PC-9 (cell line): ENCODE data around the gene WDR83. TPM values are rescaled to one million over a fixed set of nuclear protein-coding genes. Genes with fewer than 3 reads are reported as not detected.
A peak's percentile ranks its signal among the peaks of the same experiment; 100 is the strongest.
"Not testable (repeated sequence)": the region's sequence is repeated elsewhere in the genome, so short reads cannot be mapped to it uniquely, and the experiment has no call there.

Source experiments
- Bru-seq: library from RNA; stranded (reverse); fragments of 400-500 nt; gene quantifications from one replicate; lab custom pipeline; 2021; lab: Mats Ljungman, UMichigan
- BruChase-seq, 2 experiments: library from RNA; stranded (reverse); fragments of 400-500 nt; gene quantifications; one replicate each; lab custom pipeline; 2021; lab: Mats Ljungman, UMichigan
- BruUV-seq: library from RNA; stranded (reverse); fragments of 400-500 nt; replicated peaks from 2 replicates; lab custom pipeline; 2021; lab: Mats Ljungman, UMichigan
- CTCF ChIA-PET: fragments of 300-600 bp; sonication (Branson Sonifier 250); formaldehyde crosslinking; loops from one replicate; lab custom pipeline; 2022; ENCODE audit warnings: antibody characterized with exemption; lab: Charles Lee
- POLR2A ChIA-PET: fragments of 300-600 bp; sonication (Branson Sonifier 250); formaldehyde crosslinking; loops from one replicate; lab custom pipeline; 2022; ENCODE audit warnings: antibody characterized with exemption; ENCODE audit not compliant: unreplicated experiment; lab: Charles Lee
- DNase-seq, 2 experiments: peaks; one replicate each; pipeline versions ENCODE4 v3.0.0 to v3.0.0-alpha.2; 2015 to 2022; ENCODE audit warnings: mixed read lengths in 1 of 2
- H2AFZ ChIP-seq: fragments of 200-600 bp; sonication (generic); 2 replicates; pipeline ENCODE4 v1.8.1; 2017; ENCODE audit warnings: antibody characterized with exemption
- H3F3A ChIP-seq: fragments of 200-600 bp; sonication (generic); 2 replicates; pipeline ENCODE4 v1.8.1; 2017; ENCODE audit warnings: antibody characterized with exemption, mild to moderate bottlenecking, low read depth; ENCODE audit not compliant: insufficient read depth
- H3K27ac ChIP-seq: fragments of 200-600 bp; sonication (generic); 2 replicates; pipeline ENCODE4 v1.6.1; 2016; ENCODE audit warnings: mixed run types
- H3K27me3 ChIP-seq: fragments of 200-600 bp; sonication (generic); 2 replicates; pipeline ENCODE4 v1.6.1; 2016; ENCODE audit warnings: low read depth, mixed run types; ENCODE audit not compliant: insufficient read depth
- H3K36me3 ChIP-seq: fragments of 200-600 bp; sonication (generic); 2 replicates; pipeline ENCODE4 v1.6.1; 2016; ENCODE audit warnings: low read depth, mixed run types
- H3K4me1 ChIP-seq: fragments of 200-600 bp; sonication (generic); replicated peaks from 2 replicates; pipeline ENCODE4 v1.6.1; 2016; ENCODE audit warnings: mixed run types; ENCODE audit not compliant: insufficient read depth
- H3K4me2 ChIP-seq: fragments of 200-600 bp; sonication (generic); 2 replicates; pipeline ENCODE4 v1.6.1; 2017; ENCODE audit warnings: mixed run types
- H3K4me3 ChIP-seq: fragments of 200-600 bp; sonication (generic); 2 replicates; pipeline ENCODE4 v1.6.1; 2016; ENCODE audit warnings: mixed run types
- H3K79me2 ChIP-seq: fragments of 200-600 bp; sonication (generic); 2 replicates; pipeline ENCODE4 v1.6.1; 2017; ENCODE audit warnings: low read depth, mixed run types
- H3K9me2 ChIP-seq: fragments of 200-600 bp; sonication (generic); 2 replicates; pipeline ENCODE4 v1.8.1; 2017; ENCODE audit warnings: mild to moderate bottlenecking; ENCODE audit not compliant: insufficient read depth
- H3K9me3 ChIP-seq: fragments of 200-600 bp; sonication (generic); 2 replicates; pipeline ENCODE4 v1.8.1; 2016; ENCODE audit warnings: low read depth; ENCODE audit not compliant: insufficient read depth
- H4K20me1 ChIP-seq: fragments of 200-600 bp; sonication (generic); 2 replicates; pipeline ENCODE4 v1.8.1; 2017; ENCODE audit not compliant: insufficient read depth
- EZH2 ChIP-seq: fragments of 200-600 bp; sonication (generic); IDR thresholded peaks from 2 replicates; pipeline ENCODE4 v1.8.0; 2017; ENCODE audit warnings: antibody characterized with exemption, low read depth
- intact Hi-C: fragments of 100-400 bp; cut with micrococcal nuclease; formaldehyde crosslinking; loops from one replicate; pipeline ENCODE4 v1.10.0; 2022; ENCODE audit not compliant: unreplicated experiment
- long read RNA-seq: library from polyadenylated mRNA; stranded (forward); transcript quantifications from one replicate; pipeline ENCODE4 v2.0.0, GENCODE V29; 2022
- total RNA-seq: library from RNA; stranded (reverse); gene quantifications from 2 replicates; pipeline ENCODE4 v1.2.3, GENCODE V29; 2021
- TF ChIP-seq, protein P1 (sequence below): fragments of 200-600 bp; sonication (generic); conservative IDR thresholded peaks from 2 replicates; pipeline ENCODE4 v1.6.1; 2017; ENCODE audit warnings: mixed run types, antibody characterized with exemption, mild to moderate bottlenecking, moderate library complexity

Gene WDR83
- total RNA-seq (12.9 and 21.2 TPM in 2 replicates), Bru-seq, nascent RNA (percentile 44 among the genes with signal in this experiment), BruChase-seq, experiment 1, labeled RNA remaining after a 2-hour chase (percentile 44 among the genes with signal in this experiment), BruChase-seq, experiment 2, labeled RNA remaining after a 6-hour chase (percentile 51 among the genes with signal in this experiment)
- long read RNA-seq, transcript WDR83-201 (11 exons, 1,457 nt): major isoform, 7 of 39 reads
- long read RNA-seq, partial matches to known transcripts: 26 of 39 reads
- long read RNA-seq, other reads (novel, unspliced or antisense): 6 of 39 reads

DNA sequence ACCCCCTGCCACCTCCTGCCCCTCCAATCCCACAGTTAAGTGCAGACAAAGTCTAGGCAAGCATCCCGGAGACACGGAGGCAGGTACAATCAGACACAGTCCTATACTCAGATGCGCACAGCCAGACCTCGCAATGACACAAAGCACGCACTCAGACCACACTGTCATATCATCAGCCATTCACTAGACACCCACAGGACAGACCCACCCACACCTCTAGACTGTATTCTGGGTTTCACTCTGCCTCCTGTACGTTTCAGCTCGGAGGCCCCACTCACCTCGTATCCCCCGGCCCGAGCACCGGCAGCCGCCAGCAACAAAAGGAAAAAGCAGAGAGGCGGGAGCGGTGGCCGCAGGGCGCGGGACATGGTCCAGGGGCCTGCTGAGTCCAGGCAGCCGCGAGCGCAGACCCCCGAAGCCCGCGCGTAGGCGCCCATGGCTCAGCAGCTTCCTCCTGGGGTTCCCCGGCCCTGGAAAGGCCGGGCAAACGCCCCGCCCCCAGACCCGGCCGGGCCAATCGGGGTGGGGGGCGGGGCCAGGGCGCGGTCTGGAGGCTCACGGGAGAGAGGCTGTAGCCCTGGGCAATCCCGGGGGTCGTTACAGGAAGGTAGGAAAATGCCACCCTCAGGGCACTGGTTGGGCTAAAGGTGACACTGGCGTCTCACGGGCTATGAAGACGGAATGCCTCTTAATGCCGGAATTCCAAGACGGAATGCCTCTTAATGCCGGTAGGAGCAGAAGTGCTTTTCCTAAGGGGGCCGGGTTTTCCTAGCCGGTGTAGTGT, at the start of gene WDR83, which contains the start of gene MAN2B1:
Gene WDR83 (plus strand): TSS at position 543 of the 784 bp plus-strand sequence. CDS start 2,984 bp downstream, outside the sequence.
Gene MAN2B1 (minus strand): TSS at position 478 of the 784 bp plus-strand sequence. CDS start 41 bp downstream, at position 437.
- Histone ChIP-seq H2AFZ (peak within 1 kb of the TSS; percentile 98), H3K27me3 (no peaks in the 10 kb centered on the region), H3K9me2 (no peaks in the 10 kb centered on the region), H3K4me3 (peak within 1 kb of the TSS; percentile 98), H3K9me3 (no peaks in the 10 kb centered on the region), H4K20me1 (no peaks in the 10 kb centered on the region), H3K4me2 (peak within 1 kb of the TSS; percentile 81), H3K79me2 (peaks cover 39% of the 10 kb centered on the region), H3F3A (peaks cover 21% of the 10 kb centered on the region; the same call in 1 of the 2 replicates), H3K36me3 (0 out of 2 replicates have a peak, but pooled peaks cover 4% of the 10 kb centered on the region), H3K27ac (no peak within 1 kb of the TSS), H3K4me1 (peaks cover 29% of the 10 kb centered on the region)
- DNase-seq: peak; percentile 65 to 72
- POLR2A ChIA-PET: interaction anchor here (0.6 to 0.7 kb wide), 2 partner anchors 14 to 163 kb away, joined by 3 read pairs; no protein-coding TSS in a partner anchor
- intact Hi-C loops: loop anchor here (5.0 to 10.0 kb wide), 2 partner anchors 612 to 744 kb away; partner anchors contain the start of gene ZNF878
- CTCF ChIA-PET: interaction anchor here (0.6 kb wide), 2 partner anchors 508 to 677 kb away, joined by 3 to 4 read pairs; no protein-coding TSS in a partner anchor
- TF ChIP-seq EZH2: no peak
- TF ChIP-seq, protein P1, sequence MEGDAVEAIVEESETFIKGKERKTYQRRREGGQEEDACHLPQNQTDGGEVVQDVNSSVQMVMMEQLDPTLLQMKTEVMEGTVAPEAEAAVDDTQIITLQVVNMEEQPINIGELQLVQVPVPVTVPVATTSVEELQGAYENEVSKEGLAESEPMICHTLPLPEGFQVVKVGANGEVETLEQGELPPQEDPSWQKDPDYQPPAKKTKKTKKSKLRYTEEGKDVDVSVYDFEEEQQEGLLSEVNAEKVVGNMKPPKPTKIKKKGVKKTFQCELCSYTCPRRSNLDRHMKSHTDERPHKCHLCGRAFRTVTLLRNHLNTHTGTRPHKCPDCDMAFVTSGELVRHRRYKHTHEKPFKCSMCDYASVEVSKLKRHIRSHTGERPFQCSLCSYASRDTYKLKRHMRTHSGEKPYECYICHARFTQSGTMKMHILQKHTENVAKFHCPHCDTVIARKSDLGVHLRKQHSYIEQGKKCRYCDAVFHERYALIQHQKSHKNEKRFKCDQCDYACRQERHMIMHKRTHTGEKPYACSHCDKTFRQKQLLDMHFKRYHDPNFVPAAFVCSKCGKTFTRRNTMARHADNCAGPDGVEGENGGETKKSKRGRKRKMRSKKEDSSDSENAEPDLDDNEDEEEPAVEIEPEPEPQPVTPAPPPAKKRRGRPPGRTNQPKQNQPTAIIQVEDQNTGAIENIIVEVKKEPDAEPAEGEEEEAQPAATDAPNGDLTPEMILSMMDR: no peak
- BruUV-seq: no TSS peak

DNA sequence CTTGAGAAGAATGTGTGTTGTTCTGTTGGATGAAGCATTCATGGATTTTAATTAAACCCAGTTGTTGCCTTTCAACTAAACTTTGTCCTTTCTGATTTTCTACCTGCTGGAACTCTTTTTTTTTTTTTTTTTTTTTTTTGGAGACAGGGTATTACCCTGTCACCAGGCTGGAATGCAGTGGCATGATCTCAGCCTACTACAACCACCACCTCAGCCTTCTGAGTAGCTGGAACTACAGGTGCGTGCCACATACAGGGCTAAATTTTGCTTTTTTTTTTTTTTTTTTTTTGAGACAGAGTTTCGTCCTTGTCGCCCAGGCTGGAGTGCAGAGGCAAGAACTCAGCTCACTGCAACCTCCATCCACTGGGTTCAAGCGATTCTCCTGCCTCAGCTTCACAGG, 49.0 kb upstream of the WDR83 start:
- no peak for DNase-seq
- Histone ChIP-seq H3K9me3 (peaks cover 26% of the 10 kb centered on the region), H2AFZ (no peak overlapping the region), H3K36me3 (peaks cover 84% of the 10 kb centered on the region), H3K9me2 (no peaks in the 10 kb centered on the region), H3K27ac (no peak overlapping the region), H3K79me2 (peaks cover 90% of the 10 kb centered on the region), H3K27me3 (no peaks in the 10 kb centered on the region), H4K20me1 (peaks cover 5% of the 10 kb centered on the region; the same call in 1 of the 2 replicates), H3K4me3 (no peak overlapping the region), H3K4me2 (no peak overlapping the region), H3K4me1 (no peaks in the 10 kb centered on the region), H3F3A (peaks cover 7% of the 10 kb centered on the region)
- TF ChIP-seq, protein P1: no peak
- TF ChIP-seq EZH2: no peak
- ChIA-PET POLR2A (no interaction called here), CTCF (no interaction called here)
- intact Hi-C loops: no loop called here
- BruUV-seq: no TSS peak

GRCh38 chr19:12621253-12622024, 45.2 kb upstream of the WDR83 start:
- H3K9me2 ChIP-seq, intact Hi-C loops, H4K20me1 ChIP-seq, H3K4me3 ChIP-seq, H3F3A ChIP-seq, CTCF ChIA-PET, H3K4me2 ChIP-seq, H3K27ac ChIP-seq, BruUV-seq, H2AFZ ChIP-seq, DNase-seq, H3K27me3 ChIP-seq, H3K4me1 ChIP-seq: not testable (repeated sequence)
- peaks cover 57% of the 10 kb centered on the region for H3K9me3 ChIP-seq
- H3K36me3 ChIP-seq: peaks cover 88% of the 10 kb centered on the region
- POLR2A ChIA-PET: interaction anchor here (0.7 kb wide), 1 partner anchor 237 kb away, joined by 37 read pairs; no protein-coding TSS in a partner anchor
- peaks cover 61% of the 10 kb centered on the region for H3K79me2 ChIP-seq
